HepG2 (cell line): ENCODE results near the gene FNDC10. TPM values are rescaled to one million over a fixed set of nuclear protein-coding genes. Genes with fewer than 3 reads are reported as not detected.
A peak's percentile ranks its signal among the peaks of the same experiment; 100 is the strongest.
"Not testable (repeated sequence)": the region's sequence is repeated elsewhere in the genome, so short reads cannot be mapped to it uniquely, and the experiment has no call there.

ENCODE experiments used
- ATAC-seq: fragments of 200-7000 bp; cut with Tn5 transposase; 3 replicates; pipeline ENCODE4 v1.9.1; 2020; ENCODE audit warnings: mild to moderate bottlenecking, moderate library complexity
- BruUV-seq: library from RNA; stranded (reverse); fragments of 400-500 nt; replicated peaks from 2 replicates; lab custom pipeline; 2021; lab: Mats Ljungman, UMichigan
- CTCF ChIA-PET: fragments of 300-600 bp; formaldehyde crosslinking; extraction: SDS; loops from one replicate; lab custom pipeline; 2021; ENCODE audit warnings: low total read pairs, inconsistent platforms, low intra/inter-chr PET ratio; lab: Yijun Ruan, JAX
- POLR2A ChIA-PET: fragments of 350-600 bp; sonication (Branson Sonifier 250); formaldehyde crosslinking; loops from one replicate; lab custom pipeline; 2020; ENCODE audit warnings: antibody characterized with exemption, inconsistent platforms; lab: Yijun Ruan, JAX
- DNase-seq: peaks from one replicate; pipeline ENCODE4 v3.0.0-alpha.2; 2015; ENCODE audit warnings: low spot score
- FAIRE-seq: peaks from 3 replicates; lab custom pipeline; 2011; peaks lifted over from hg19 to GRCh38; lab: Jason Lieb, UNC
- H2AFZ ChIP-seq: one replicate; pipeline ENCODE4 v1.6.1; 2011; ENCODE audit warnings: low read length, inconsistent platforms
- H3K27ac ChIP-seq: fragments of 300-600 bp; 3 replicates; pipeline ENCODE4 v1.8.0; 2011; ENCODE audit warnings: mixed run types, mild to moderate bottlenecking, mixed read lengths, low read length, inconsistent platforms; ENCODE audit not compliant: insufficient read depth; ENCODE audit errors: extremely low read length
- H3K27me3 ChIP-seq, 2 experiments: fragments of 200-600 bp in 1 of 2; 2 replicates in 1 of 2; 3 replicates in 1 of 2; pipeline versions ENCODE4 v1.6.0 to v1.8.0; 2011; ENCODE audit warnings: low read length in 2 of 2, mild to moderate bottlenecking in 2 of 2, moderate library complexity in 2 of 2, inconsistent platforms in 1 of 2; ENCODE audit not compliant: insufficient read depth in 2 of 2, control insufficient read depth in 1 of 2
- H3K36me3 ChIP-seq, 2 experiments: fragments of 200-600 bp in 1 of 2; replicated peaks in 1 of 2; 2 replicates in 1 of 2; 3 replicates in 1 of 2; pipeline versions ENCODE4 v1.5.1 to v1.8.0; 2011; ENCODE audit warnings: low read length in 2 of 2, inconsistent platforms in 1 of 2; ENCODE audit not compliant: insufficient read depth in 2 of 2, control insufficient read depth in 1 of 2
- H3K4me1 ChIP-seq: 2 replicates; pipeline ENCODE4 v1.5.1; 2012; ENCODE audit warnings: low read length, inconsistent platforms; ENCODE audit not compliant: insufficient read depth
- H3K4me2 ChIP-seq: 2 replicates; pipeline ENCODE4 v1.6.0; 2011; ENCODE audit warnings: low read depth, low read length, inconsistent platforms
- H3K4me3 ChIP-seq, 3 experiments: fragments of 200-600 bp in 1 of 3; sonication (generic), shearing (Covaris generic) in 1 of 3; replicated peaks in 1 of 3; 2 replicates each; pipeline ENCODE4 v1.5.1; 2011 to 2016; ENCODE audit warnings: low read length in 3 of 3, inconsistent platforms in 2 of 3, low read depth in 2 of 3, mild to moderate bottlenecking in 2 of 3, control low read depth in 1 of 3, mixed read lengths in 1 of 3; ENCODE audit not compliant: insufficient read depth in 1 of 3
- H3K79me2 ChIP-seq: one replicate; pipeline ENCODE4 v1.6.1; 2011; ENCODE audit warnings: low read length, inconsistent platforms; ENCODE audit not compliant: insufficient read depth
- H3K9ac ChIP-seq: 2 replicates; pipeline ENCODE4 v1.6.0; 2011; ENCODE audit warnings: mild to moderate bottlenecking, low read depth, low read length, inconsistent platforms; ENCODE audit not compliant: insufficient read depth
- H3K9me3 ChIP-seq: 2 replicates; pipeline ENCODE4 v1.5.1; 2012; ENCODE audit warnings: mild to moderate bottlenecking, low read length
- H4K20me1 ChIP-seq: 2 replicates; pipeline ENCODE4 v1.6.0; 2011; ENCODE audit warnings: inconsistent platforms, mild to moderate bottlenecking, low read length, moderate library complexity; ENCODE audit not compliant: insufficient read depth
- ARNT2 ChIP-seq: sonication (generic); formaldehyde crosslinking; IDR thresholded peaks from 2 replicates; pipeline ENCODE4 v1.8.0; 2022; ENCODE audit warnings: mild to moderate bottlenecking, low read depth, missing genetic modification reagents, moderate library complexity
- NFE2L1 ChIP-seq: sonication (generic); formaldehyde crosslinking; IDR thresholded peaks from 2 replicates; pipeline ENCODE4 v1.4.0; 2020; ENCODE audit warnings: missing genetic modification reagents, mild to moderate bottlenecking, borderline replicate concordance
- ZFY ChIP-seq: sonication (generic); formaldehyde crosslinking; IDR thresholded peaks from 2 replicates; pipeline ENCODE4 v1.4.0; 2020; ENCODE audit warnings: missing genetic modification reagents
- ZNF451 ChIP-seq: sonication (generic); formaldehyde crosslinking; IDR thresholded peaks from 2 replicates; pipeline ENCODE4 v1.5.0; 2020; ENCODE audit warnings: mild to moderate bottlenecking, missing genetic modification reagents
- ZNF724P ChIP-seq: sonication (generic); formaldehyde crosslinking; IDR thresholded peaks from 2 replicates; pipeline ENCODE4 v1.8.0; 2022; ENCODE audit warnings: missing genetic modification reagents, borderline replicate concordance
- WGBS: methylation state at CpG from one replicate; pipeline ENCODE4 v1.1.6; 2017; ENCODE audit warnings: low lambda C conversion rate; 5-methylcytosine and 5-hydroxymethylcytosine counted together
- in situ Hi-C: cut with HindIII; loops from 2 replicates; pipeline ENCODE4 v1.10.0; 2017; ENCODE audit warnings: low pct_unique_long_range_greater_than_20kb; ENCODE audit not compliant: extremely low pct_ligation_motif_present
- intact Hi-C: fragments of 100-400 bp; cut with micrococcal nuclease; formaldehyde crosslinking; loops from one replicate; pipeline ENCODE4 v1.10.0; 2022; ENCODE audit not compliant: unreplicated experiment
- polyA plus RNA-seq, 8 experiments: library from polyadenylated mRNA; depleted of rRNA in 3 of 8; stranded (reverse) in 7 of 8; unstranded in 1 of 8; fragments of >200 nt; fragmentation: Illumina TruSeq in 4 of 8; extraction: Trizol in 4 of 8; gene quantifications; 2 replicates each; pipeline versions ENCODE4 v1.2.1 to v1.2.3, GENCODE V29; 2011 to 2016; ENCODE audit warnings: low read depth in 4 of 8, missing spikeins in 1 of 8, mixed read lengths in 1 of 8; ENCODE audit not compliant: insufficient read depth in 1 of 8
- total RNA-seq, 5 experiments: library from RNA; depleted of rRNA; stranded (reverse); fragments of >200 nt; fragmentation: Illumina TruSeq; extraction: Trizol; gene quantifications; 2 replicates each; pipeline ENCODE4 v1.2.3, GENCODE V29; 2016; ENCODE audit warnings: low read depth in 1 of 5
- TF ChIP-seq, protein P1 (sequence below): sonication (generic); formaldehyde crosslinking; IDR thresholded peaks from 2 replicates; pipeline ENCODE4 v1.4.0; 2020; ENCODE audit warnings: missing genetic modification reagents

The FNDC10 gene
- total and polyA plus RNA-seq, 2 of the 13 experiments (the other 11 are each of a cell fraction or from before 2014, with no cell fraction given) = 2.2 to 2.5 TPM

DNA sequence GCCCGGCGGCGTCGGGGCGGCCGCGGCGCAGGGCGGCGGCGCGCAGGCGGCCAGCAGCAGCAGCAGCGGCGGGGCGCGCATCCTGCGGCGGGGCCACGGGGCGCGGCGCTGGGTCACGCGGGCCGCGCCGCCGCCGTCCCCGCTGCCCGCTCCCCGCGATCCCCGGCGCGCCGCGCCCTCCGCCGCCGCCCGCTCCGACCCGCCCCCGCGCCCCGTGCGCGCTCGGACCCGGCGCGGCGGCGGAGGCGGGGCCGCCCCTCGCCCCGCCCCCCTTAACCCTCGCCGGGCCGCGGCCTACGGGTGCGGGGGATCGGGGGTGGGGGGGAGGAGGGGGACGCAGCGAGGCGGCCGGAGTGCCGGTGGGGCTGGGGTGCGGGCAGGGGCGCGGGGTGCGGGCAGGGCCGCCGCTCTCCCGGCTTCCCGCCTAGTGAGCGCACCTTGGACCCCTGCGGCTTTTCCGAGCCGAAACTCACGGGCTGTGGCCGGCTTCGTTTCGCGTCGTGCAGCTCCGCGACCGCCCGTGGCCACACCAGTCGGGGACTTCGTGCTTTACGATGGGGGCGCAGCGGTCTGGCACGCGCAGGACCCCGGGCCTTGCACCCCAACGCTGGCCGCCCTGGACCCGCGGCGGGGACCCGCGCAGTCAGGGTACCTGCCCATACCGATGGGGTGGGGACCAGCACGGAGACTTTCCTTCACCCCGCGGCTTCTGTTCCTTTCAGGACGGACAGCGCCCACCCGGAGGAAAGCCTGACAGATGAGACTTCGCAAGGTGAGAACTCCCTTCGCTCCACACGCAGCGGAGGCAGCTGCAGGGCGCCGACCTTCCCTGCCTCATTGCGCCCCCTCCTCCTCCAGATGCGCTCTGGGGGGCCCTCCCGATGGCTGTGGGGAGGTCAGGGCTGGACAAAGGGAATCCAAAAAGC, at the start of gene FNDC10 (continued):
- TF ChIP-seq ARNT2 (CRISPR knock-in tag) (0 out of 2 replicates have a peak, but pooled peaks have one; percentile 51), ZNF724P (CRISPR knock-in tag) (0 out of 2 replicates have a peak, but pooled peaks have one; percentile 57), ZNF451 (CRISPR knock-in tag) (0 out of 2 replicates have a peak, but pooled peaks have one; percentile 26), NFE2L1 (CRISPR knock-in tag) (no peak), ZFY (peak; percentile 19; the same call in 1 of the 2 replicates)
- TF ChIP-seq, protein P1, sequence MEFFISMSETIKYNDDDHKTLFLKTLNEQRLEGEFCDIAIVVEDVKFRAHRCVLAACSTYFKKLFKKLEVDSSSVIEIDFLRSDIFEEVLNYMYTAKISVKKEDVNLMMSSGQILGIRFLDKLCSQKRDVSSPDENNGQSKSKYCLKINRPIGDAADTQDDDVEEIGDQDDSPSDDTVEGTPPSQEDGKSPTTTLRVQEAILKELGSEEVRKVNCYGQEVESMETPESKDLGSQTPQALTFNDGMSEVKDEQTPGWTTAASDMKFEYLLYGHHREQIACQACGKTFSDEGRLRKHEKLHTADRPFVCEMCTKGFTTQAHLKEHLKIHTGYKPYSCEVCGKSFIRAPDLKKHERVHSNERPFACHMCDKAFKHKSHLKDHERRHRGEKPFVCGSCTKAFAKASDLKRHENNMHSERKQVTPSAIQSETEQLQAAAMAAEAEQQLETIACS (CRISPR knock-in tag) = 0 out of 2 replicates have a peak, but pooled peaks have one; percentile 27

DNA sequence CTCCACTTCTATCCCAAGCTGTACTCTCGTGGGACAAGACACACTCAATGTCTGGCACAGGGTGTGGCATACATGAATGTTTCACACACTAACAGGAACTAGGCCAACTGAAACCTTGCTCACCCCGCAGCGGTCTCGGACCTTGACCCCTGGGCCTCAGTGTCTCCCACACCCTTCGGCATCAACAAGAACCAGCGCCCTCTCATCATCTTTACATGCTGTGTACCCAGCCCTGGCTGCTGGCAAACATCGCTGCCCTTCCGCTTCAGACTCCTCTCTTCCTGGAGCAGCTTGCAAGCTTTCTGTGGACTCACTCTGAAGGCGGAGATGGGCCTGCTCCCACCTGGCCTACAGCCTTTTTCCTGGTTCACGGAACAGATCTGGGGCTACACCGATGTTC, 48.3 kb upstream of the FNDC10 start:
- 88% methylated on average over 11 of the region's 11 CpGs for WGBS
- intact Hi-C loops, ATAC-seq, BruUV-seq, H3K4me1 ChIP-seq, H4K20me1 ChIP-seq, H2AFZ ChIP-seq, H3K4me2 ChIP-seq, H3K9me3 ChIP-seq, H3K27me3 ChIP-seq, H3K9ac ChIP-seq, in situ Hi-C loops, POLR2A ChIA-PET, H3K79me2 ChIP-seq, CTCF ChIA-PET, H3K4me3 ChIP-seq, DNase-seq, H3K27ac ChIP-seq, FAIRE-seq: not testable (repeated sequence)
- H3K36me3 ChIP-seq = peaks cover 0 to 35% of the 10 kb centered on the region in 2 experiments; a peak in 3 of 5 replicates

DNA sequence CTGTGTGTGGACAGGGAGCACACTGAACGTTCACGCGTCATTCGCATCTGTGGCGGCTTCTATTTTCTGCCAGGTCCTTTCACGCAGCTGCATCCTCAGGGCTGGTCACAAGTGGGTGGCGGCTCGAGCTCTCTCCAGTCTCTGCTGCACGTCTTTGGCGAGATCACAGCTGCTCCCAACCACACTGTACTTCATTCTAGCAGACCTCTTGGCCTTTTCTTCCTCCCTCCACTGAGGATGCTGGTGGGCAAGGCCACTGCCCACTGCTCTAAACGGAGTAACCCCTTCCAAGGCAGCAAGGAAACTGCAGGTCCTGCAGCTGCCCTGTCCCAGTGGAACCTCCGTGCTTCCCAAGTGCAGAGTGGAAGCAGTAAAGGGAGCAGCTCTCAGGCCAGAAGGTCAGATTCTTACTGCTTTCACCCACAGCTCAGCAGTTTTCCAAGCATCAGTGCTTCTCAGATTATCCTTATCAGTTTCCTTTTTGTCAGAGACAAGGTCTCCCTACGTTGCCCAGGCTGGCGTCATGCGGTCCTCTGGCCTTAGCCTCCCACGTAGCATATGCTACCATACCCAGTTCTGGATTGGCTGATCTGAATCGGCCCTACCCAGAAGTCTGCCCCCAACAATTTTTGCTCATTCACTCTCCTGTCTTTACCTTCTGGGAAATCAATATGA, 47.8 kb upstream of the FNDC10 start:
- H3K9me3 ChIP-seq, intact Hi-C loops, CTCF ChIA-PET, H4K20me1 ChIP-seq, FAIRE-seq, H2AFZ ChIP-seq, H3K4me3 ChIP-seq, DNase-seq, ATAC-seq, BruUV-seq, H3K79me2 ChIP-seq, H3K9ac ChIP-seq, H3K27ac ChIP-seq, H3K4me1 ChIP-seq, H3K4me2 ChIP-seq, H3K27me3 ChIP-seq, in situ Hi-C loops, POLR2A ChIA-PET: not testable (repeated sequence)
- 95% methylated on average over 17 of the region's 17 CpGs for WGBS
- H3K36me3 ChIP-seq = peaks cover 0 to 35% of the 10 kb centered on the region in 2 experiments; a peak in 3 of 5 replicates

DNA sequence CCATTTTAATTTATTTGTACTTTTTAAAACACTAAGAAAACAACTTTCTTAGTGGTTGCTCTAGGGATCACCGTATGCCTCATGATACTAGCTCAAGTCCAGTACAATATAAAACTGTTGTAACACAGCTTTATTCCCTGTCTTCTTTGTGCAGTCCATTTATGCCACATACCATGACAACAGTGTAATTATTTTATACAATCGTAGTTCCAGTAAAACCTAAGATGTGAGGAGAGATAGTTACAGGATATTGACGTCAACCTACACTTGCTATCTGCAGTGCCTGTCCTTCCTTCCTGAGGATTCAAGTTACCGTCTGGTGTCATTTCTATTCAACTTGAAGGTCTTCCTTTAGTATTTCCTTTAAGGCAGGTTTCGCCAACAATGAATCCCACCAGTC, 46.4 kb upstream of the FNDC10 start:
- CTCF ChIA-PET, BruUV-seq, H3K4me1 ChIP-seq, H3K27ac ChIP-seq, H2AFZ ChIP-seq, H3K9me3 ChIP-seq, H3K4me3 ChIP-seq, DNase-seq, H3K79me2 ChIP-seq, H4K20me1 ChIP-seq, in situ Hi-C loops, H3K27me3 ChIP-seq, H3K4me2 ChIP-seq, H3K9ac ChIP-seq, intact Hi-C loops, POLR2A ChIA-PET, ATAC-seq: not testable (repeated sequence)
- peaks cover 0 to 23% of the 10 kb centered on the region in 2 experiments; a peak in 3 of 5 replicates for H3K36me3 ChIP-seq
- WGBS = 91% methylated on average over 5 of the region's 5 CpGs
- FAIRE-seq = peak; percentile 15
